ENCODE results near the gene HBZ.

- TF ChIP-seq CTCF (IDR thresholded peaks at IDR 0.05) (peak; percentile 38 to 80 (median 74)), POLR2A (IDR thresholded peaks at IDR 0.05) (no peak), POLR2AphosphoS5 (IDR thresholded peaks at IDR 0.05) (no peak)
These were observed 45.7 kb upstream of the HBZ start for GRCh38 chr16:106623-107324.

All from breast epithelium (tissue), 3 donors.